ENCODE results near the gene RAB40B.

DNA sequence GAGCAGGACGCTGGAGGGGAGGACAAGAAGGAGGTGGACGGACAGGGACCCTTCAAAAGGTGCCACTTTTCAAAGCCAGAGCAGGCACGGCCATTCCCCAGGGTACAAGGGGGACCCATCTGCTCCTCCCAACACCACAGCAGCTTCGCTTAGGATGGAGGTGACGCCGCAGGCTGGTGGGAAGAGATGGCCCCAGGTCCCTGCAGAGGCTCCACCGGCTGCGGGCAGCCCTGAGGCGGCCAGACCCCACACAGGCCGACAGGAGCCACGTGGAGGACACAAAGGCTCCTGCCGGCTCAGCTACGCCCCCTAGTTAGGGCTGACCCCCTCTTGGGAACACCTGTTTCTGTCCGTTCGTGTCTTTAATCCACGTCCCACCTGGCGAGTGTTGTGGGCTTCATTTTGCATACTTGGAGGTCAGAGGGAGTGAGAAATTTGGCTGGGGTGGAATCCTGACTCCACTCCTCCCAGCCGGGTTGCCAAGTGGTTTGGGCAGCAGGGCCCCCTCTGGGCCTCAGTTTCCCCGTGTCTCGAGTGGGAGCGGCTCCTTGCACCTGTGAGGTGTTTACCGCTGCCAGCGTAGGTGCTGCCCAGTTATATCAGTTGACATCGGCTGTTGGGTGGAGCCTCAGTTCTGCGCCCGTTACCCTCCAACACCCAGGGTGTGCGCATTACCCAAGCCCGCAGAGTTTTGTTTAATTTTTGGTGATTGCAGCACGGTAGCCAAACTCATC lies 12.2 kb upstream of the RAB40B start:
- TF ChIP-seq ZNF239 (tag by site-specific recombination; IDR thresholded peaks at IDR 0.05) (no peak), SP2 (tag by site-specific recombination; IDR thresholded peaks at IDR 0.05) (no peak), ZNF777 (tag by site-specific recombination; IDR thresholded peaks at IDR 0.05; ENCODE audit: borderline replicate concordance) (no peak), ZFP41 (tag by site-specific recombination; IDR thresholded peaks at IDR 0.05; ENCODE audit: borderline replicate concordance) (no peak), ZNF747 (tag by site-specific recombination; IDR thresholded peaks at IDR 0.05) (no peak)
- TF ChIP-seq, protein P1, sequence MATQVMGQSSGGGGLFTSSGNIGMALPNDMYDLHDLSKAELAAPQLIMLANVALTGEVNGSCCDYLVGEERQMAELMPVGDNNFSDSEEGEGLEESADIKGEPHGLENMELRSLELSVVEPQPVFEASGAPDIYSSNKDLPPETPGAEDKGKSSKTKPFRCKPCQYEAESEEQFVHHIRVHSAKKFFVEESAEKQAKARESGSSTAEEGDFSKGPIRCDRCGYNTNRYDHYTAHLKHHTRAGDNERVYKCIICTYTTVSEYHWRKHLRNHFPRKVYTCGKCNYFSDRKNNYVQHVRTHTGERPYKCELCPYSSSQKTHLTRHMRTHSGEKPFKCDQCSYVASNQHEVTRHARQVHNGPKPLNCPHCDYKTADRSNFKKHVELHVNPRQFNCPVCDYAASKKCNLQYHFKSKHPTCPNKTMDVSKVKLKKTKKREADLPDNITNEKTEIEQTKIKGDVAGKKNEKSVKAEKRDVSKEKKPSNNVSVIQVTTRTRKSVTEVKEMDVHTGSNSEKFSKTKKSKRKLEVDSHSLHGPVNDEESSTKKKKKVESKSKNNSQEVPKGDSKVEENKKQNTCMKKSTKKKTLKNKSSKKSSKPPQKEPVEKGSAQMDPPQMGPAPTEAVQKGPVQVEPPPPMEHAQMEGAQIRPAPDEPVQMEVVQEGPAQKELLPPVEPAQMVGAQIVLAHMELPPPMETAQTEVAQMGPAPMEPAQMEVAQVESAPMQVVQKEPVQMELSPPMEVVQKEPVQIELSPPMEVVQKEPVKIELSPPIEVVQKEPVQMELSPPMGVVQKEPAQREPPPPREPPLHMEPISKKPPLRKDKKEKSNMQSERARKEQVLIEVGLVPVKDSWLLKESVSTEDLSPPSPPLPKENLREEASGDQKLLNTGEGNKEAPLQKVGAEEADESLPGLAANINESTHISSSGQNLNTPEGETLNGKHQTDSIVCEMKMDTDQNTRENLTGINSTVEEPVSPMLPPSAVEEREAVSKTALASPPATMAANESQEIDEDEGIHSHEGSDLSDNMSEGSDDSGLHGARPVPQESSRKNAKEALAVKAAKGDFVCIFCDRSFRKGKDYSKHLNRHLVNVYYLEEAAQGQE (tag by site-specific recombination; IDR thresholded peaks at IDR 0.05), result no peak
- TF ChIP-seq, protein P2, sequence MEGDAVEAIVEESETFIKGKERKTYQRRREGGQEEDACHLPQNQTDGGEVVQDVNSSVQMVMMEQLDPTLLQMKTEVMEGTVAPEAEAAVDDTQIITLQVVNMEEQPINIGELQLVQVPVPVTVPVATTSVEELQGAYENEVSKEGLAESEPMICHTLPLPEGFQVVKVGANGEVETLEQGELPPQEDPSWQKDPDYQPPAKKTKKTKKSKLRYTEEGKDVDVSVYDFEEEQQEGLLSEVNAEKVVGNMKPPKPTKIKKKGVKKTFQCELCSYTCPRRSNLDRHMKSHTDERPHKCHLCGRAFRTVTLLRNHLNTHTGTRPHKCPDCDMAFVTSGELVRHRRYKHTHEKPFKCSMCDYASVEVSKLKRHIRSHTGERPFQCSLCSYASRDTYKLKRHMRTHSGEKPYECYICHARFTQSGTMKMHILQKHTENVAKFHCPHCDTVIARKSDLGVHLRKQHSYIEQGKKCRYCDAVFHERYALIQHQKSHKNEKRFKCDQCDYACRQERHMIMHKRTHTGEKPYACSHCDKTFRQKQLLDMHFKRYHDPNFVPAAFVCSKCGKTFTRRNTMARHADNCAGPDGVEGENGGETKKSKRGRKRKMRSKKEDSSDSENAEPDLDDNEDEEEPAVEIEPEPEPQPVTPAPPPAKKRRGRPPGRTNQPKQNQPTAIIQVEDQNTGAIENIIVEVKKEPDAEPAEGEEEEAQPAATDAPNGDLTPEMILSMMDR (tag by site-specific recombination; IDR thresholded peaks at IDR 0.05), result no peak
- TF ChIP-seq, protein P3, sequence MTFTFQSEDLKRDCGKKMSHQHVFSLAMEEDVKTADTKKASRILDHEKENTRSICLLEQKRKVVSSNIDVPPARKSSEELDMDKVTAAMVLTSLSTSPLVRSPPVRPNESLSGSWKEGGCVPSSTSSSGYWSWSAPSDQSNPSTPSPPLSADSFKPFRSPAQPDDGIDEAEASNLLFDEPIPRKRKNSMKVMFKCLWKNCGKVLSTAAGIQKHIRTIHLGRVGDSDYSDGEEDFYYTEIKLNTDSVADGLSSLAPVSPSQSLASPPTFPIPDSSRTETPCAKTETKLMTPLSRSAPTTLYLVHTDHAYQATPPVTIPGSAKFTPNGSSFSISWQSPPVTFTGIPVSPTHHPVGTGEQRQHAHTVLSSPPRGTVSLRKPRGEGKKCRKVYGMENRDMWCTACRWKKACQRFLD (tag by site-specific recombination; IDR thresholded peaks at IDR 0.05), result no peak
